GM12878 (cell line): Measurements from ENCODE around the gene DIS3L2. TPM values are rescaled to one million over a fixed set of nuclear protein-coding genes. Genes with fewer than 3 reads are reported as not detected.
A peak's percentile ranks its signal among the peaks of the same experiment; 100 is the strongest.

Source experiments
- BACH1 ChIP-seq: fragments of 450-650 bp; IDR thresholded peaks from 2 replicates; pipeline ENCODE4 v1.6.1; 2017; ENCODE audit warnings: mild to moderate bottlenecking, borderline replicate concordance
- BCLAF1 ChIP-seq: fragments of 450-650 bp; IDR thresholded peaks from 2 replicates; pipeline ENCODE4 v1.6.1; 2017; ENCODE audit warnings: antibody characterized with exemption, mild to moderate bottlenecking, moderate library complexity
- CEBPB ChIP-seq, 2 experiments: fragments of 150-350 bp in 1 of 2; IDR thresholded peaks; 2 replicates each; pipeline ENCODE4 v1.6.1; 2012 to 2014; ENCODE audit warnings: low read depth in 2 of 2, low read length in 2 of 2, borderline replicate concordance in 1 of 2, inconsistent platforms in 1 of 2
- EGR1 ChIP-seq, 2 experiments: IDR thresholded peaks; 1 replicate in 1 of 2; 2 replicates in 1 of 2; pipeline ENCODE4 v1.6.1; 2011 to 2012; ENCODE audit warnings: low read depth in 2 of 2, low read length in 2 of 2, borderline replicate concordance in 1 of 2, mild to moderate bottlenecking in 1 of 2, moderate library complexity in 1 of 2
- ELK1 ChIP-seq: IDR thresholded peaks from 2 replicates; pipeline ENCODE4 v1.6.1; 2012; ENCODE audit warnings: low read depth, low read length, improper control_type of control experiment
- HCFC1 ChIP-seq: fragments of 150-350 bp; IDR thresholded peaks from 2 replicates; pipeline ENCODE4 v1.6.1; 2014; ENCODE audit warnings: low read length
- HDAC2 ChIP-seq: fragments of 200-600 bp; sonication (generic); IDR thresholded peaks from 2 replicates; pipeline ENCODE4 v1.6.1; 2017
- HDAC6 ChIP-seq: fragments of 200-600 bp; sonication (generic); IDR thresholded peaks from one replicate; pipeline ENCODE4 v1.8.0; 2017; ENCODE audit warnings: antibody characterized with exemption; ENCODE audit not compliant: unreplicated experiment
- IRF3 ChIP-seq: fragments of 450-650 bp; IDR thresholded peaks from 2 replicates; pipeline ENCODE4 v1.6.1; 2014; ENCODE audit warnings: mild to moderate bottlenecking
- LARP7 ChIP-seq: fragments of 450-650 bp; IDR thresholded peaks from 2 replicates; pipeline ENCODE4 v1.6.1; 2017; ENCODE audit warnings: mild to moderate bottlenecking
- MTA2 ChIP-seq: fragments of 450-650 bp; IDR thresholded peaks from 2 replicates; pipeline ENCODE4 v1.6.1; 2016; ENCODE audit warnings: low read depth, mild to moderate bottlenecking, moderate library complexity
- PML ChIP-seq: IDR thresholded peaks from 2 replicates; pipeline ENCODE4 v1.6.1; 2012; ENCODE audit warnings: low read length, inconsistent platforms
- POU2F2 ChIP-seq: IDR thresholded peaks from 3 replicates; pipeline ENCODE4 v1.6.1; 2011; ENCODE audit warnings: low read depth, mild to moderate bottlenecking, low read length, borderline replicate concordance
- STAT1 ChIP-seq: fragments of 450-650 bp; conservative IDR thresholded peaks from 2 replicates; pipeline ENCODE4 v1.6.1; 2014; ENCODE audit warnings: antibody characterized with exemption, mild to moderate bottlenecking
- SUPT20H ChIP-seq: IDR thresholded peaks from 2 replicates; pipeline ENCODE4 v1.6.1; 2011; ENCODE audit warnings: low read depth, mild to moderate bottlenecking, low read length, moderate library complexity, borderline replicate concordance; ENCODE audit not compliant: control insufficient read depth
- TCF12 ChIP-seq: IDR thresholded peaks from 2 replicates; pipeline ENCODE4 v1.6.1; 2011; ENCODE audit warnings: low read depth, mild to moderate bottlenecking, low read length
- TCF3 ChIP-seq: IDR thresholded peaks from 2 replicates; pipeline ENCODE4 v1.6.1; 2012; ENCODE audit warnings: low read depth, mild to moderate bottlenecking, low read length, borderline replicate concordance; ENCODE audit not compliant: insufficient read depth
- ZNF217 ChIP-seq: fragments of 450-650 bp; IDR thresholded peaks from 2 replicates; pipeline ENCODE4 v1.6.1; 2017; ENCODE audit warnings: antibody characterized with exemption, mild to moderate bottlenecking
- ZSCAN29 ChIP-seq: fragments of 450-650 bp; IDR thresholded peaks from 2 replicates; pipeline ENCODE4 v1.6.1; 2017; ENCODE audit warnings: mild to moderate bottlenecking, moderate library complexity
- polyA plus RNA-seq, 11 experiments: library from polyadenylated mRNA; depleted of rRNA in 4 of 11; unstranded in 6 of 11; stranded (reverse) in 5 of 11; fragments of >200 nt; fragmentation: Nextera tagmentation in 4 of 11; fragmentation: Illumina TruSeq in 1 of 11; extraction: Ambion mirVana in 4 of 11; extraction: Trizol in 1 of 11; gene quantifications; 1 replicate in 1 of 11; 2 replicates in 10 of 11; pipeline versions ENCODE4 v1.2.1 to v1.2.3, GENCODE V29; 2011 to 2016; ENCODE audit warnings: inconsistent platforms in 2 of 11, missing spikeins in 2 of 11, low read depth in 1 of 11
- total RNA-seq, 4 experiments: library from RNA; depleted of rRNA in 3 of 4; stranded (reverse); fragments of >200 nt in 3 of 4; fragmentation: Illumina TruSeq in 1 of 4; extraction: Trizol in 1 of 4; gene quantifications; 2 replicates each; pipeline versions ENCODE4 v1.2.1 to v1.2.3, GENCODE V29; 2013 to 2021

Gene DIS3L2
- total and polyA plus RNA-seq, 10 of the 15 experiments (the other 5 are each of a cell fraction or from before 2014, with no cell fraction given), result 3.5 to 27.1 (median 16.0) TPM

GRCh38 chr2:231961349-231962166 lies at the start of gene DIS3L2 (continued):
- TF ChIP-seq TCF12 (peak; percentile 56; the same call in 1 of the 2 replicates), TCF3 (no peak), ELK1 (no peak; the same call in 1 of the 2 replicates), SUPT20H (no peak), HDAC2 (no peak), STAT1 (peak; percentile 53; the same call in 1 of the 2 replicates), LARP7 (peak; percentile 85), ZNF217 (no peak), HCFC1 (peak; percentile 78), BCLAF1 (no peak), MTA2 (peak; percentile 67; the same call in 1 of the 2 replicates), BACH1 (no peak), ZSCAN29 (no peak), IRF3 (no peak), HDAC6 (no peak), EGR1 (IDR thresholded peaks at IDR 0.05; ENCODE audit: borderline replicate concordance in 1 of 2, low read depth in 2 of 2, low read length in 2 of 2) (peak in 1 of 2 experiments; percentile 30; a peak in 1 of 3 replicates), POU2F2 (0 out of 3 replicates have a peak, but pooled peaks have one; percentile 64), CEBPB (IDR thresholded peaks at IDR 0.05; ENCODE audit: borderline replicate concordance in 1 of 2, low read depth in 2 of 2, low read length in 2 of 2) (no peak), PML (no peak)
